NCI-H446 treated with DMSO at 0.1 percent for 48 hours (cell line): ENCODE results near the gene ELP2.

Experiments used
- DNase-seq: peaks from one replicate; lab custom pipeline; 2025; lab: John Stamatoyannopoulos, UW

ELP2 gene

DNA sequence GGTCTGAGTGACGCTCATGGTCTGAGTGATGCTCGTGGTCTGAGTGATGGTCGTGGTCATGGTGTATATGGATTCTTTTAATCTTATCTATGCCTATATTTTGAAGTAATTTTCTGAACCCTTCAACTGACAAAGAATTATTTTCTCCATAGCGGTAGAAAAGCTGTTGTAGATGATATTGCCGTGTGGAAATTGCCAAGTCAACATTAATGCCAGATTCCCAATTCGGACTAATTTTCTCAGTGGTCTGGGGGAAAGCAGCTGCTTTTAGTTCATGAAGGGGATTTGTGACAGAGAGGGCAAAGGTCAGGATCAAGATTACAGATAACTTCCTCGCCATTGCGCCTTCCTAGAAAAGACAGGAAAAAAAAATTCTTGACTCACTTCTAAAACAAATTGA, 3.0 kb upstream of the ELP2 start:
- no peak for DNase-seq

DNA sequence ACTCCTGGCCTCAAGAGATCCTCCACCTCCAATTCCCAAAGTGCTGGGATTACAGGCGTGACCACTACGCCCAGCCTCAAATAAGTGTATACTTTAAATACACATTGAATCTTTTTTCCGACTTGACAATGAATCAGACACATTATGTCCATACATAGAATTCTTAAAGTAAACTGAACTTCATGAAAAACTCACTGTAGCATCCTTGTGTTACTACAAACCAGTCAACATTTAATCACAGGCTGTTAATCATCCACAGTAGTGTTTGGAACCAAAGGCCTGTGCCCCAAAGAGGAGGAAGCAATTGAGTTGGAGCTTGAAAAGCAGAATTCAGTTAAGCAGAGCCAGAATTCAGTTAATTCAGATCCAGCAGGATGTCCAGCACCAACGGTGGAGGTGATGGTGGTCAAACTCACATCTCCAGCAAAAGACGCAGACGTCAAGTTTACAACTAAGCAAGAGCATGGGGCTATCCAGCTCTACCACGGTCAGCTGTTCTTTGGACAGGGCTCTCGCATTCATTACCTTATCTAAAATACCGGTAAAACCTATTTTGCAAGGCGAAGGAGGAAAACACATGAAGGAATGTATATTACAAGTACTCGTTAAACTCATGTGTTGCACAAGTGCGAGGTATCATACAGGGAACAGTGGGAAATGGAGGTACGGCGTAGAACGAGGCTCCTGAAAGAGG, 1.7 kb upstream of the ELP2 start:
- DNase-seq: no peak

DNA sequence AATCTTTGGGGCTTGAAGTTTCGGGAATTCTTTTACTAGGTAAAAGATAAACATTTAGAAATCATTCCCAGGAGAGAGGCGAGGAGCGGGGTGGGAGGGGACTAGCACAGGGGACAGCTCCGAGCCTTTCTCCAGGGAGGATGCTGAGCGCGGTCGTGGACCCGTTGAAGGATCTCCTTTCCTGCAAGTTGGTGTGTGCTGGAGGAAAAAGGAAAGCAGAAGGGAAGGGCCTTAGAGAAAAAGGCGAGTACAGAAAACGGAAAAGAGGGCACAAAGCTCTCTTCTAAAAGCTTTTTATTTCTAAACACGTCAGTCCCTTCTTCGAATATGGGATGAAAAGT, 1.2 kb upstream of the ELP2 start:
- no peak for DNase-seq

DNA sequence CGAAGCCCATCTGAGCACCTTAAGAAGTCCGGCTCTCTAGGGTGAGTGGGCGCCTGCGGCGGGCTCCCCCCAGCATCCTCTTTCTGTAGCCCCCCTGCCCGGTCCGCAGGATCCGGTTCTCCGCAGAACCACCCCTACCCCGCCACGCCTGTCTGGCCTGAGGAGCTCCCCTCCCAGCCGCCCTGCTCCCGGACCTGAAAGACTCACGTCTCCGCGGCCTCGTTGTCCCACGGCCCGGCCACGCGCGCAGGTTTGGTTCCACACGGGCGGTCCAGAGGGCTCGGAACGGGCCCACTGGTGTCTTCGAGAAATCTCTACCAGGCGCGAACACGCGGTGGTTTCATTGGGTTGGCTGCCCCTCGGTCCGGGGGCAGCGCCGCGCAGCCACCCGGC, 796 bp upstream of the ELP2 start:
- DNase-seq: no peak

DNA sequence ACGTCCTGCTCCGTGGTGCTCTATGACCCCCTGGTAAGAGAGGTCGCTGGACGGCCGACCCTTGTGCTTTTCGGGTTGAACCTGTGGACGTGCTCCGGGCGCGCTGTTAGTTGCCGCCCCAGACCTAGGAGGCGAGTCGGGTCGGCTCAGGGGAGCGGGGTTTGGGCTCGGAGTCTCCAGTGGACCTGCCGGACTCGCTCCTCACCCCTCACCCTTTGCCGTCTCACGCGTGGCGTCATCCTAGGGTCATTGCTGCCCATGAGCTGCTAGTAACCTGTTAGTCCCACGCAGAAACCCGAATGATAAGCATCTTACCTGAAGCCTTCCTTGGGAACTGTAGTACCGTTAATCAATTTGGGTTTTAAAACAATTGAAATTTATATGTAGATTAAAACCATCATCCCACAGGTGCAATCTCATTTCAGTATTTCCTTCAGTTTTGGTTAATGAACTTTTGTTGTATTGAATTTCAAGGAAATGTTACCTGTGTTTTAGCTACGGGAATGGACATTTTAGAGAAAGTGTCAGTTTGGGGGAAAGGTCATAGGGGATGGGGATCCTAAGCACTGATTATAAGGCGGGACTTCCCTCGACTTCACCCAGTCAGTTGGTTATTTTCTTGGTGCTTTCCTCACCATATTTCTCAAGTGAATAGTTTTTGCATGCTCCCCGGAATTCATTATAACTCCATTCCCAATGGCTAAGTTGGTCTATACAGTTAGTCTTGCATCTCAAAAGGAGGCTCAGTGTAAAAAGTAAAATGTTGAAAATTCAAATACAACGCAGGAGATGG, 536 bp downstream of the ELP2 start:
- no peak for DNase-seq

DNA sequence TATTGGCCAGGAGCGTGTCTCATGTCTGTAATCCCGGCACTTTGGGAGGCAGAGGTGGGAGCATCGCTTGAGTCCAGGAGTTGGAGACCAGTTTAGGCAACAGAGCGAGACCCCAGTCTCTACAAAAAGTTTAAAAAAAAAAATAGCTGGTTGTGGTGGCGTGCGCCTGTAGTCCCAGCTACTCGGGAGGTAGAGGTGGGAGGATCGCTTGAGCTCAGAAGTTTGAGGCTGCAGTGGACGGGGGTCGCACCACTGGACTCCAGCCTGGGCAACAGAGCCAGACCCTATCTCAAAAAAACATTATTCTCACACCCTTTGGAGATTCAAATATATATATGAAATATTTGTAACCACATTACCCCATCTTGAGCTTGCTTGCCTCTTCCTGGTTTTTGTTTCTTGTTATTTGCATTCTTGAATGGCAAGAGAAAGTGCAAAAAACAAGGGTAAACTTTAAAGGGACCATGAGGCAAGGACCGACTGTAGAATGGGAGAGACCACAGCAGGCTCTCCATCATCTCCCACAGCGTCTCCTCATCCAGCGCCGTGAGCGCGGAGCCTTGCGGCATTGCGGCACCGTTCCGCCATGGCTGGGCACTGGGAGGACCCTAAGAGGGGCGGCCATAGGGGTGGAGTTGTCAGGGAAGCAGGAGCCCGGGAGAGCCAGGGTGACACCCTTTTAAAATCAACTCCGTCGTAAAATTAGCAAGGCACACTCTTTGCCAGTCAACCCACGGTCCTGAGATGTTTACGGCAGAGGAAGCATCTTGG, 1.4 kb downstream of the ELP2 start:
- DNase-seq: no peak

DNA sequence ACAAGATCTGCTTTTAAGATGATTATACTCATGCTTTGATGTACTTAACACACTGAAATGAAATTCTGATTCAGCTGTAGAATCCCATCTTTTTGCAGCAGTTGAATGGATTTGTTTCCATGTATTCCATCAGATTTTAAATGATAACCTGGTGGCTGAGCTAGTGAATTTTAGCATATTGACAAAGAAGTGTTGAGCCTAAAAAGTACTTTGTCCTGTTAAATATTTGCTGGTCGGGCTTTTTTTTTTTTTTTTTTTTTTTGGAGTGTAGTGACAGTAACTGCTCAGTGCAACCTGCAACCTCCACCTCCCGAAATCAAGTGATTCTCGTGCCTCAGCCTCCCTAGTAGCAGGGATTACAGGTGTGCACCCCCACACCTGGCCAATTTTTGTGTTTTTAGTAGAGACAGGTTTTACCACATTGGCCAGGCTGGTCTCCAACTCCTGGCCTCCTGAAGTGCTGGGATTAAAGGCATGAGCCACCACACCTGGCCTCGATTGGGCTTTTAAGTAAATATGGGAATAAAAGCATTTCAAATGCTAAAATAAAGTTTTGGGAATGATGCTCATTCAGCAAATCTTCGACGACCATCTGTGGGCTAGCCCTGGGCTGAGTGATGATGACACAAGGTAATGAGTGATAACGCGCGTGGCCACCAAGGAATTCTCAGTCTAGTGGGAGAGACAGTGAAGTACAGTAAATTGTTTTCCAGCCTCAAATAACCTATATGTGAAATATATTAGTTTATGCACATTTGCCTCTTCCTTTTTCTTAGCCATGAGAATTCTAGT, 2.2 kb downstream of the ELP2 start:
- no peak for DNase-seq

DNA sequence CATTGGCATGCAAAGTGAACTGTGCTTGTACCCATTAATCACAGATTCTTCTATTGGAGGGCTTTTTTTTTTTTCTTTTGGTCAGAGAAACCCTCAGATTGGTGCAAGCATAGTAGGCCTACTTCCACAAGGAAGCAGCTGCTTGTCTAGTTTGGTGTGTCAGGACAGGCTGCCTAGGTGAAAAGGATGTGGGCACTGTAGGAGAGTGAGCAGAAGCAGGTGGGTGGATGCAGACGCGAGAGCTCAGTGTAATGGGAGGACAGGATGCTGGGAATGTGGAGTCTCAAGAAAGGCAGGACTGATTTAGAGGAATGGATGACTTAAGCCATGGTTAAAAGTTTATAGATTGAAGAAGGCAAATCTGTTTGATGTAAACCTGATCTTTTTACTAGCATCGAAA, 3.1 kb downstream of the ELP2 start:
- no peak for DNase-seq

DNA sequence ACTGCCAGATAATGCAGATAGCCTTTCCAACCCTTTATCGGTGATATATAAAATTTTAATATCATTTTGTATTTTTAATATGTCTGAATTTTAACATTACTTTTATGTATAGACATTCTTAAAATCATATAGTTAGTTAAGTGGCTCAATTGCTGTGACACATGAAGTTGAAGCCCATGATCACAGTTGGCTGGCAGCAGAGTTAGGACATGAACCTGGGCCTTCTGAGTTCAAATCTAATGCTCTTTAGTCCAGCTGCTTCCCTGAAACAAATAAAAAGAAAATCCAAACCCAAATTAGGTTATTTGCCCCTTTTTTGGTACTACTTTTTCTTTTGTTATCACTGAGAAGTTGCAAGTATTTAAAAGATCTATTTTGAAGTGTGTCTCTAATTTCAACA, 5.6 kb downstream of the ELP2 start:
- DNase-seq: no peak

DNA sequence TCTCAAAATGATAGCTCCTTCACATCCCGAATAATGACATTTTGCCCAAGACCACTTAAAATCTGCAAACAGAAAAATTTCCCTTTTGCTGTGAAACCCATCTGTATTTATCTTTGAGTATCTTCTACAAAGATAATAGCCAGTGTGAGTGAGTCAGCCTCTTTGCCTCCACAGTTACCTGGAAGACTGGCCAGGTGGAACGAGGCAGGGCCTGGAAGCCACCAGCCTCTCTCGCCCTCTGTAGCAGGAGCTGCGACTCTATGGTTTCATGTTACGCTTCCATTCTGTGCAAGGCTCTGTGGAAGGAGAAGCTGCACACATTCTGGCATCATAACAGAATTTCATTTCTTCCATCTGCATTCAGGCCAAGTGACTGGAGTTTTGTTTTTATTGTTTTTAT, 9.5 kb downstream of the ELP2 start:
- DNase-seq: no peak

DNA sequence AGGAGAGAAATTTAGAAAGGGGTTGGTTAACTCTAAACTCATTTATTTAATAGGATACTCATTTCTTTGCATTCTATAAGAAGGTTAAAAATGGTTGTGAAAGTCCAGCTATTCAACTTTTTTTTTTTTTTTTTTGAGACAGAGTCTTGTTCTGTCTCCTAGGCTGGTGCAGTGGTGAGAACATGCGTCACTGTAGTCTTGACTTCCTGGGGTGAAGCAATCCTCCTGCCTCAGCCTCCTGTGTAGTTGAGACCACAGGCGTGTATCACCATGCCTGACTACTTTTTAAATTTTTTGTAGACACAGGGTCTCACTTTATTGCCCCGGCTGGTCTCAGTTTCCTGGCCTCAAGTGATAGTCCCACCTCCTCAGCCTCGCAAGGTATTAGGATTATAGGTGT, 11.9 kb downstream of the ELP2 start:
- DNase-seq: no peak

DNA sequence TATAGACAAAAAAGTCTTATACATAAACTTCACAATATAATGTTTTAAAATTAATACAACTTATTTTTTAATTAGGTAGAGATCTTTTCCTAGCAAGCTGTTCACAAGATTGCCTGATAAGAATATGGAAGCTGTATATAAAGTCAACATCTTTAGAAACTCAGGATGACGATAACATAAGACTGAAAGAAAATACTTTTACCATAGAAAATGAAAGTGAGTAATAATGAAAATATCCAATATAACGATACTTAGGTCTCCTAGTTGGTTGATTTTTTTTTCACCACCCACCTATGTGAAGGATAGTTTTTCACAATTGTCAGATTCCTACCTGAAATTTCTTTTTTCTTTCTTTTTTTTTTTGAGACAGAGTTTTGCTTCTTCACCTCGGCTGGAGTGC, 13.1 kb downstream of the ELP2 start:
- DNase-seq: no peak

DNA sequence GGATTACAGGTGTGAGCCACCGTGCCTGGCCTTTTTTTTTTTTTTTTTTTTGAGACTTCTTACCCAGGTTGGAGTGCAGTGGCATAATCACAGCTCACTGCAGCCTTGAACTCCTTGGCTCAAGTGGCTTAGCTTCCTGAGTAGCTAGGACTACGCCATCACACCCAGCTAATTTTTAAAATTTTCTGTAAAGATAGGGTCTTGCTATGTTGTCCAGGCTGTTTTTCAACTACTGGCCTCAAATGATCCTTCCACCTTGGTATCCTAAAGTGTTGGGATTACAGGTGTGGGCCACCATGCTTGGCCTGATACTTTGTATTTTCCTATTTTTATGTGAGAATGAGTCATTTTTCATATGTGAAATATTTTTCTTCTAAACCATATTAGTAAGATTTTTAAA, 13.7 kb downstream of the ELP2 start:
- DNase-seq: no peak

DNA sequence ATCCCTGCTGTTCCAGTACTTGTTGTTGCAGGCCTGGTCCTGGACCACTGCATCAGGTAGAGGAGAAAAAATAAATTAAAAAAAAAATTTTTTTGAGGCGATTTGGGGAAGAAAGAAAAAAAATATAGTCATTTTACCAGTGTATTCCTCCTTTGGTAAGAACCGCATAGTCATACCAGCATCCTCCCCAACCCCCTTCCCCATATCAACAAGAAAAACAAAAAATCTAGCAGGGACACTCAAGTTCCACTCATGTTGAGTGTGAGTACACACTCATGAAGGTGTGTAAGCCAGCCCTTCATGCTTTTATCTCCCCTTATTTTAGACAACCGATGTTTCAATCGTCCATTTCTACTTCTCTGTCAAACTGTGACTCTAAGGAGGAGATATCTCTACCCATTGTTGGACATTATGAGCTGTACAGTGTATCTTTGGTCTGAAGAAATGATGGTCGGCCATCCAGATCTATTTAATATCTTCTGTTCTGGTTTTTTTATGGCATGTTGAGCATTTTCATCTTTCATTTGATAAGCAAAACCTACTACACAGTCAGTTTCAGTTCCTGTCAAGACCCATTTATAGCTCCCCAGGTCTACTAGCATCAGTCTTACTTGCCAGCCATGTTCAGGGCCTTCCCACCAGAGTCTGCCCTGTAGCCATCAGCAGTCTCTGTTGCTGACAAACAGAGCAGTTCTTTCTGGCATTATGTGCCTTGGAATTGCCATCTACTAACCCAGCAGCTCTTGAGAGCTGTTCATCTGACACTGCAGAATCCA, 20.0 kb downstream of the ELP2 start:
- DNase-seq: no peak

DNA sequence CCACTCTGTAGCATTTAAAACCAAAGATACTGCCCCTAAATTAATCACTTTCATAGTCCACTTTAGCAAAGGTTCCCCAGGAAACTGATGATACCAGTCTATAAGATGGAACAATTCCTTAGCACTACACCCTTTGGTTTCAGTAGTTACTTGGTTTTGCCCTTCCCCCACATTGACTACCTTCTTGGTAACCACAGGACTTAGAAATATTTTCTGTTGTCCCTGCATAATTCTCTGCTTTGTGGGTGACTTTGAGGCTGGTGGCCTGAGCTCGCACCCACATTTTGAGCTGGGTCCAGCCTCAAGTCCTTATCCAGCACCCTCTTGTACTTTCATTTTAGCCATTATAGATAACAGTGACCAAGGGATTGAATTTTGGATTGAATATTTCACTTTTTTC, 23.1 kb downstream of the ELP2 start:
- DNase-seq: no peak

DNA sequence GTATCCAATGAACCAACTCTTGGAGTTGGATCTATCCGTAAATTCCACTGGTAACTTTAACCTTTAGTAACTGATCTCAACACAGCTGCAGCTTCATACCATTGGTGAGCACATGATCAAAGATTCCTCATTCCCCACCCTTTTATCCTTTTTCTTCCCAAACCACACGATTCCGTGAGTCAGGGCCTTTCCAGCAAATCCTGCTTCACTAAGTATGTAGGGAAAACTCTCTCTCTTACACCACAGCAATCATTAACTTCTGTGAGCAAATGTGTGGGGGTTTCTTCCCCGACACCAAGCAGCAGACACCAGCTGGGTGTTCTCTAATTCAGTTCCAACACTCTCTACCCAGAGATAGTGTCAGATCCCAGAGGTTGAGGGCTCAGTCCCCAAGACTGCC, 23.5 kb downstream of the ELP2 start:
- no peak for DNase-seq

DNA sequence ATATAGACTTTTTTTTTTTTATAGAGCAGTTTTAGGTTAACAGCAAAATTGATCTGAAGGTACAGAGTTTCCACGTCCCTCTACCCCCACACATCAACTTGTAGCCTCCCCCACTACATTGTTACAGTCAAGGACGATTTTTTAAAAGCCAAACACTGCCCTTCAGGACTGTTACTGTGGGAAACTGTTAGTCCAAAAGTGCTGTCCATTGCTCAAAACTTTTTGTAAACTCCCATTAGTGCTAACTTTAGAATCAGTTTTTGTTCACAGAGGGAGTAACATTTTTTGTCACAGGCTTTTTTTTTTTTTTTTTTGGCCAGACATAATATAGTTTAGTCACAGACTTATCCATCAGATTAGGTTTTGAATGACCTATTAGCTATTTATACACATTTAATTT, 24.1 kb downstream of the ELP2 start:
- no peak for DNase-seq

DNA sequence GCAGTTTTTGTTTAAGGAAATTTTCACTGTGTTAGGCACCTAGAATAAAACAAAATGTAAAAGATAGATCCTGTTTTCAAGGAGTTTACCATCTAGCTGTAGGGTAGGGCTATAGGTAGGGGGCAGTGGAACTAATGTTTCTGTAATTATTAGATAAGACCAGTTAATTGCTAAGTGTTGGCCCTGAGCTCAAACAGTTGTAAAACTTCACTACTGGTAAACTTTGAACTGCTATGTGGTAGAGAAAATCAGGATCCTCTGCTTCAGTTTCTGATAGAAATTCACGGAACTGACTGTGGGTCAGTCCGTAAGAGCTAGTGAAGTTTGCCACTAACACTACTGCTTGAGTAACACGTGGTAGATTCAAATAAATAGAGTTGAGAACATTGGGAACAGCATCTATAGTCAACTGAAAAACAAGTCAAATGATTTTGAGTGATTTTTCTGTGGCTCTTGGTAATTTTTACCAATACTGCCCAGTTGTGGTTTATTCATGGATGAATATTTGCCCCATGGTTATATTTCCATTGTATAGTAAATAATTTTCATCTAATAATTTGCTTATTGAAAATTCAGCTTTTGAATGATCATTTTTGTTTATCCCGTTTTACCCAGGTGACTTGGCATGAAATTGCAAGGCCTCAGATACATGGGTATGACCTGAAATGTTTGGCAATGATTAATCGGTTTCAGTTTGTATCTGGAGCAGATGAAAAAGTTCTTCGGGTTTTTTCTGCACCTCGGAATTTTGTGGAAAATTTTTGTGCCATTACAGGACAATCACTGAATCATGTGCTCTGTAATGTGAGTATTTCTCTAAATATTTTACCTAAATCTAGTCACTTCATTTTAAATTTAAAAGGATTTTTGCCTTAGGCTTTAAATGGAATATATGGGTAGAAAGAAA, 26.4 kb downstream of the ELP2 start:
- DNase-seq: no peak

DNA sequence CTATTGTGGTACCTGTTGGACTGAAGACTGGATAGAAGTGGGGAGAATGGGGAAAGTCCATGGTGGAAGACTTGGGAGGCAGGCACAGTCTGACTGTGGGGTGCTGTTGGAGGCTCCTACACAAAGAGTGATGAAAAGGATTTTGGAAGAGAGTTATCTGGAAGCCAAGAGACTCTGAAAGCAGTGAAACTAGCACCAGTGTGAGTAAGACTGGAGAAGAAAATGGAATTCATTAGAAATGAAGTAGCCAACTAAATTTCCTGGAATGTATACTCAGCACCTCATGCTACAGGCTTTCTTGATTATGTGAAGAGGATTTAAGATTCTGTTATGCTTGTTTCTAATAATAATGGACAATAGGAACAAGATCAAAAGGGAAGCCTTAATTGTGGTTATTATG, 27.7 kb downstream of the ELP2 start:
- DNase-seq: no peak

DNA sequence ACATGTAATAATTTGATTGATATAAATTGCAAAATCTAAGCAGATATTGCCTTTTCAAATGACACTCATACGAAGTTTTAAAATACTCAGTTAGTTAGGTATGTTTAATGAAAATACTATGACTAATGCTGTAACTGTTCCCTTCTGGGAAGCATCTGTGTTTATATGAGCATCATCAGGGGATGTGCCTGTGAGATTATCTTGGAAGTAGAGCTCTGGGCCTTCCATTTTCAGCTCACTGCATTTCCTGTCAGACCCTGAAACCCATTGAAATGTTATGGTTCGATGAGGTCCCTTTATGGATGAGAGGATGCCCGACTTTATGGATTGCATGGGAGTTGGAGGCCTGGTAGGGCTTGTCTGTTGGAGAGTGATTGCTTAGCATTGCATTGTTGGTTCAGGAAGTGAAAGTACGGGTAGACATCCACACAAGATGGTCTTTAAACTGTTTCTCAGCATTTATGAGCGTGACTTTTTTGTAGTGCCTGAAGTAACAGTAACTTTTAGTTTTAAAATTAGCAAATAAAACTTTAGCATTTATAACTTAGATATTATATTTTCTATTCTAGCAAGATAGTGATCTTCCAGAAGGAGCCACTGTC, 28.7 kb downstream of the ELP2 start:
- DNase-seq: no peak
